Measurements from ENCODE around the gene PIH1D1. TPM values are rescaled to one million over a fixed set of nuclear protein-coding genes. Genes with fewer than 3 reads are reported as not detected.

The PIH1D1 gene
- total and polyA plus RNA-seq, 4 donors: 41.4 to 59.4 (median 47.2) TPM

- no peak overlapping the region for H3K4me3 ChIP-seq (ENCODE audit: low read depth in 1 of 3, low read length in 3 of 3)
- WGBS: 12% methylated on average over 29 of the region's 29 CpGs
- H3K27me3 ChIP-seq (ENCODE audit: control insufficient read depth in 4 of 4, insufficient read depth in 4 of 4, low read length in 3 of 4): peaks cover 0 to 22% (median 19%) of the 10 kb centered on the region in 4 donors
These were observed 22.8 kb downstream of the PIH1D1 start for GRCh38 chr19:49428547-49429451.

GRCh38 chr19:49427855-49428546, 23.6 kb downstream of the PIH1D1 start:
- H3K27me3 ChIP-seq (ENCODE audit: control insufficient read depth in 4 of 4, insufficient read depth in 4 of 4, low read length in 3 of 4): peaks cover 0 to 26% (median 20%) of the 10 kb centered on the region in 4 donors
- peaks cover 0 to 3% (median 1%) of the 10 kb centered on the region in 4 donors for H3K4me1 ChIP-seq (ENCODE audit: control insufficient read depth in 4 of 4, insufficient read depth in 4 of 4, low read length in 3 of 4)
- H3K27ac ChIP-seq (ENCODE audit: low read depth in 1 of 2, low read length in 2 of 2): no peak overlapping the region
- peaks cover 0 to 2% (median 0%) of the 10 kb centered on the region in 4 donors for H3K9me3 ChIP-seq (ENCODE audit: control insufficient read depth in 4 of 4, low read length in 3 of 4)
- no peak overlapping the region for H3K4me3 ChIP-seq (ENCODE audit: low read depth in 1 of 3, low read length in 3 of 3)
- 3% methylated on average over 45 of the region's 45 CpGs for WGBS
- no peak for DNase-seq (ENCODE audit: low spot score)
- no peaks in the 10 kb centered on the region for H3K36me3 ChIP-seq (ENCODE audit: control insufficient read depth in 4 of 4, insufficient read depth in 3 of 4, low read depth in 1 of 4, low read length in 3 of 4)
- H3K9ac ChIP-seq (ENCODE audit: low read depth in 1 of 2, low read length in 2 of 2): no peak overlapping the region
- TF ChIP-seq FOXA1 (IDR thresholded peaks at IDR 0.05) (no peak), JUND (IDR thresholded peaks at IDR 0.05) (no peak), HNF4G (IDR thresholded peaks at IDR 0.05) (no peak), RAD21 (IDR thresholded peaks at IDR 0.05) (no peak), FOXA2 (IDR thresholded peaks at IDR 0.05) (no peak), EGR1 (IDR thresholded peaks at IDR 0.05; ENCODE audit: low read depth in 2 of 2) (no peak), YY1 (IDR thresholded peaks at IDR 0.05) (no peak), NR2F2 (IDR thresholded peaks at IDR 0.05) (no peak), HNF4A (conservative IDR thresholded peaks at IDR 0.05) (no peak), GABPA (IDR thresholded peaks at IDR 0.05 in 1 of 2, conservative IDR thresholded peaks at IDR 0.05 in 1 of 2) (no peak), ZBTB33 (IDR thresholded peaks at IDR 0.05) (no peak), CTCF (IDR thresholded peaks at IDR 0.05; ENCODE audit: low read depth, low read length, missing input control) (no peak), RXRA (IDR thresholded peaks at IDR 0.05) (no peak)
- TF ChIP-seq, protein P1, sequence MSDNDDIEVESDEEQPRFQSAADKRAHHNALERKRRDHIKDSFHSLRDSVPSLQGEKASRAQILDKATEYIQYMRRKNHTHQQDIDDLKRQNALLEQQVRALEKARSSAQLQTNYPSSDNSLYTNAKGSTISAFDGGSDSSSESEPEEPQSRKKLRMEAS (IDR thresholded peaks at IDR 0.05): no peak
- TF ChIP-seq, protein P2, sequence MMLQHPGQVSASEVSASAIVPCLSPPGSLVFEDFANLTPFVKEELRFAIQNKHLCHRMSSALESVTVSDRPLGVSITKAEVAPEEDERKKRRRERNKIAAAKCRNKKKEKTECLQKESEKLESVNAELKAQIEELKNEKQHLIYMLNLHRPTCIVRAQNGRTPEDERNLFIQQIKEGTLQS (IDR thresholded peaks at IDR 0.05): no peak
- TF ChIP-seq, protein P3, sequence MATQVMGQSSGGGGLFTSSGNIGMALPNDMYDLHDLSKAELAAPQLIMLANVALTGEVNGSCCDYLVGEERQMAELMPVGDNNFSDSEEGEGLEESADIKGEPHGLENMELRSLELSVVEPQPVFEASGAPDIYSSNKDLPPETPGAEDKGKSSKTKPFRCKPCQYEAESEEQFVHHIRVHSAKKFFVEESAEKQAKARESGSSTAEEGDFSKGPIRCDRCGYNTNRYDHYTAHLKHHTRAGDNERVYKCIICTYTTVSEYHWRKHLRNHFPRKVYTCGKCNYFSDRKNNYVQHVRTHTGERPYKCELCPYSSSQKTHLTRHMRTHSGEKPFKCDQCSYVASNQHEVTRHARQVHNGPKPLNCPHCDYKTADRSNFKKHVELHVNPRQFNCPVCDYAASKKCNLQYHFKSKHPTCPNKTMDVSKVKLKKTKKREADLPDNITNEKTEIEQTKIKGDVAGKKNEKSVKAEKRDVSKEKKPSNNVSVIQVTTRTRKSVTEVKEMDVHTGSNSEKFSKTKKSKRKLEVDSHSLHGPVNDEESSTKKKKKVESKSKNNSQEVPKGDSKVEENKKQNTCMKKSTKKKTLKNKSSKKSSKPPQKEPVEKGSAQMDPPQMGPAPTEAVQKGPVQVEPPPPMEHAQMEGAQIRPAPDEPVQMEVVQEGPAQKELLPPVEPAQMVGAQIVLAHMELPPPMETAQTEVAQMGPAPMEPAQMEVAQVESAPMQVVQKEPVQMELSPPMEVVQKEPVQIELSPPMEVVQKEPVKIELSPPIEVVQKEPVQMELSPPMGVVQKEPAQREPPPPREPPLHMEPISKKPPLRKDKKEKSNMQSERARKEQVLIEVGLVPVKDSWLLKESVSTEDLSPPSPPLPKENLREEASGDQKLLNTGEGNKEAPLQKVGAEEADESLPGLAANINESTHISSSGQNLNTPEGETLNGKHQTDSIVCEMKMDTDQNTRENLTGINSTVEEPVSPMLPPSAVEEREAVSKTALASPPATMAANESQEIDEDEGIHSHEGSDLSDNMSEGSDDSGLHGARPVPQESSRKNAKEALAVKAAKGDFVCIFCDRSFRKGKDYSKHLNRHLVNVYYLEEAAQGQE (IDR thresholded peaks at IDR 0.05): no peak

More at GRCh38 chr19:49428547-49429451, 22.8 kb downstream of the PIH1D1 start:
- TF ChIP-seq RXRA (IDR thresholded peaks at IDR 0.05) (no peak), EGR1 (IDR thresholded peaks at IDR 0.05; ENCODE audit: low read depth in 2 of 2) (no peak), FOXA2 (IDR thresholded peaks at IDR 0.05) (no peak), GABPA (IDR thresholded peaks at IDR 0.05 in 1 of 2, conservative IDR thresholded peaks at IDR 0.05 in 1 of 2) (no peak)
- TF ChIP-seq, protein P2 (IDR thresholded peaks at IDR 0.05): no peak
- TF ChIP-seq, protein P1 (IDR thresholded peaks at IDR 0.05): no peak
- Histone ChIP-seq H3K9me3 (ENCODE audit: control insufficient read depth in 4 of 4, low read length in 3 of 4) (peaks cover 0 to 2% (median 0%) of the 10 kb centered on the region in 4 donors), H3K36me3 (ENCODE audit: control insufficient read depth in 4 of 4, insufficient read depth in 3 of 4, low read depth in 1 of 4, low read length in 3 of 4) (no peaks in the 10 kb centered on the region), H3K27ac (ENCODE audit: low read depth in 1 of 2, low read length in 2 of 2) (no peak overlapping the region), H3K4me1 (ENCODE audit: control insufficient read depth in 4 of 4, insufficient read depth in 4 of 4, low read length in 3 of 4) (peaks cover 0 to 2% (median 0%) of the 10 kb centered on the region in 4 donors), H3K9ac (ENCODE audit: low read depth in 1 of 2, low read length in 2 of 2) (no peak overlapping the region)
- DNase-seq (ENCODE audit: low spot score): no peak
